GM12878 (cell line): ENCODE data around the gene KRT72. TPM values are rescaled to one million over a fixed set of nuclear protein-coding genes. Genes with fewer than 3 reads are reported as not detected.

Experiments
- ATAC-seq: fragments of 200-7000 bp; cut with Tn5 transposase; 3 replicates; pipeline ENCODE4 v1.9.1; 2020; ENCODE audit warnings: mild to moderate bottlenecking, moderate library complexity
- BruUV-seq: library from RNA; stranded (reverse); fragments of 400-500 nt; replicated peaks from 2 replicates; lab custom pipeline; 2021; lab: Mats Ljungman, UMichigan
- CTCF ChIA-PET: fragments of 300-600 bp; sonication (Branson Sonifier 250); formaldehyde crosslinking; extraction: SDS; loops from one replicate; lab custom pipeline; 2021; ENCODE audit warnings: inconsistent platforms; lab: Yijun Ruan, JAX
- POLR2A ChIA-PET: fragments of 350-600 bp; formaldehyde crosslinking; extraction: SDS; loops from one replicate; lab custom pipeline; 2021; ENCODE audit warnings: inconsistent platforms; lab: Charles Lee
- RAD21 ChIA-PET: fragments of 300-600 bp; sonication (Branson Sonifier 250); formaldehyde crosslinking; loops from one replicate; lab custom pipeline; 2023; ENCODE audit warnings: antibody characterized with exemption; ENCODE audit not compliant: unreplicated experiment; lab: Charles Lee
- SMC1A ChIA-PET: fragments of 300-600 bp; sonication (Branson Sonifier 250); formaldehyde crosslinking; loops from one replicate; lab custom pipeline; 2023; ENCODE audit not compliant: unreplicated experiment, uncharacterized antibody; lab: Charles Lee
- DNase-seq: peaks from one replicate; pipeline ENCODE4 v3.0.0-alpha.2; 2011; ENCODE audit warnings: low read depth, low spot score
- FAIRE-seq: peaks from 3 replicates; lab custom pipeline; 2011; peaks lifted over from hg19 to GRCh38; lab: Jason Lieb, UNC
- H2AFZ ChIP-seq: 2 replicates; pipeline ENCODE4 v1.6.0; 2011; ENCODE audit warnings: low read depth, low read length, control low read depth; ENCODE audit not compliant: control insufficient read depth
- H3K27ac ChIP-seq: 2 replicates; pipeline ENCODE4 v1.5.1; 2011; ENCODE audit warnings: control low read depth; ENCODE audit not compliant: control insufficient read depth, insufficient read depth
- H3K27me3 ChIP-seq, 2 experiments: replicated peaks in 1 of 2; 2 replicates each; pipeline versions ENCODE4 v1.6.0 to v1.6.1; 2011; ENCODE audit warnings: low read length in 1 of 2; ENCODE audit not compliant: control insufficient read depth in 2 of 2, insufficient read depth in 2 of 2
- H3K36me3 ChIP-seq, 2 experiments: 2 replicates each; pipeline ENCODE4 v1.5.1; 2011; ENCODE audit warnings: low read length in 1 of 2; ENCODE audit not compliant: control insufficient read depth in 2 of 2, insufficient read depth in 2 of 2
- H3K4me1 ChIP-seq: 2 replicates; pipeline ENCODE4 v1.6.1; 2011; ENCODE audit warnings: mild to moderate bottlenecking, low read length, moderate library complexity, mixed read lengths; ENCODE audit not compliant: control insufficient read depth, insufficient read depth
- H3K4me2 ChIP-seq: 2 replicates; pipeline ENCODE4 v1.6.0; 2011; ENCODE audit warnings: control low read depth; ENCODE audit not compliant: control insufficient read depth, insufficient read depth
- H3K4me3 ChIP-seq: fragments of 200-600 bp; sonication (generic); 2 replicates; pipeline ENCODE4 v1.5.1; 2016
- H3K79me2 ChIP-seq: 2 replicates; pipeline ENCODE4 v1.6.0; 2011; ENCODE audit warnings: low read length; ENCODE audit not compliant: control insufficient read depth, insufficient read depth
- H3K9ac ChIP-seq: 2 replicates; pipeline ENCODE4 v1.8.0; 2011; ENCODE audit warnings: low read length, control low read depth, mixed read lengths; ENCODE audit not compliant: control insufficient read depth, insufficient read depth
- H3K9me3 ChIP-seq: replicated peaks from 3 replicates; pipeline ENCODE4 v1.5.1; 2011; ENCODE audit warnings: mild to moderate bottlenecking, low read length; ENCODE audit not compliant: control insufficient read depth, insufficient read depth
- H4K20me1 ChIP-seq: 2 replicates; pipeline ENCODE4 v1.6.0; 2011; ENCODE audit not compliant: control insufficient read depth, insufficient read depth
- BRCA1 ChIP-seq: IDR thresholded peaks from 2 replicates; pipeline ENCODE4 v1.6.1; 2011; ENCODE audit warnings: low read depth, low read length, improper control_type of control experiment
- CBX5 ChIP-seq: sonication (generic); IDR thresholded peaks from 2 replicates; pipeline ENCODE4 v1.6.1; 2016; ENCODE audit warnings: low read depth, moderate library complexity, mild to moderate bottlenecking, inconsistent platforms
- E2F8 ChIP-seq: fragments of 450-650 bp; IDR thresholded peaks from 2 replicates; pipeline ENCODE4 v1.6.1; 2018; ENCODE audit warnings: mild to moderate bottlenecking, low read depth, moderate library complexity; ENCODE audit not compliant: partially characterized antibody
- JUND ChIP-seq: IDR thresholded peaks from 2 replicates; pipeline ENCODE4 v1.6.1; 2012; ENCODE audit warnings: low read depth, mild to moderate bottlenecking, low read length, improper control_type of control experiment, moderate library complexity
- MAX ChIP-seq: IDR thresholded peaks from 2 replicates; pipeline ENCODE4 v1.6.1; 2012; ENCODE audit warnings: low read depth, low read length, improper control_type of control experiment
- NR2C2 ChIP-seq: IDR thresholded peaks from 2 replicates; pipeline ENCODE4 v1.6.1; 2011; ENCODE audit warnings: borderline replicate concordance, low read depth; ENCODE audit not compliant: control insufficient read depth, insufficient read length
- POU2F2 ChIP-seq: IDR thresholded peaks from 3 replicates; pipeline ENCODE4 v1.6.1; 2011; ENCODE audit warnings: low read depth, mild to moderate bottlenecking, low read length, borderline replicate concordance
- RBBP5 ChIP-seq: fragments of 200-600 bp; sonication (generic); conservative IDR thresholded peaks from 2 replicates; pipeline ENCODE4 v1.6.1; 2016
- SIN3A ChIP-seq: IDR thresholded peaks from 2 replicates; pipeline ENCODE4 v1.6.1; 2012; ENCODE audit warnings: low read depth, low read length, improper control_type of control experiment
- SIX5 ChIP-seq: IDR thresholded peaks from 2 replicates; pipeline ENCODE4 v1.6.1; 2011; ENCODE audit warnings: mild to moderate bottlenecking, low read depth, low read length, moderate library complexity; ENCODE audit not compliant: severe bottlenecking
- STAT3 ChIP-seq: IDR thresholded peaks from 2 replicates; pipeline ENCODE4 v1.6.1; 2011; ENCODE audit warnings: low read depth, low read length, improper control_type of control experiment
- USF2 ChIP-seq: IDR thresholded peaks from 2 replicates; pipeline ENCODE4 v1.6.1; 2011; ENCODE audit warnings: low read depth, low read length, improper control_type of control experiment, borderline replicate concordance
- WGBS: methylation state at CpG from one replicate; pipeline ENCODE4 v1.1.6; 2016; ENCODE audit warnings: low lambda C conversion rate; ENCODE audit not compliant: insufficient replicate concordance, insufficient coverage; ENCODE audit errors: missing lambda C conversion rate; 5-methylcytosine and 5-hydroxymethylcytosine counted together
- in situ Hi-C: fragments of 300-500 bp; cut with MboI; formaldehyde crosslinking; loops from 9 replicates; pipeline ENCODE4 v1.14.3; 2018; ENCODE audit warnings: mixed read lengths
- intact Hi-C: fragments of 100-400 bp; cut with micrococcal nuclease; formaldehyde crosslinking; loops from one replicate; pipeline ENCODE4 v1.14.2; 2022; ENCODE audit not compliant: unreplicated experiment
- polyA plus RNA-seq, 11 experiments: library from polyadenylated mRNA; depleted of rRNA in 4 of 11; unstranded in 6 of 11; stranded (reverse) in 5 of 11; fragments of >200 nt; fragmentation: Nextera tagmentation in 4 of 11; fragmentation: Illumina TruSeq in 1 of 11; extraction: Ambion mirVana in 4 of 11; extraction: Trizol in 1 of 11; gene quantifications; 1 replicate in 1 of 11; 2 replicates in 10 of 11; pipeline versions ENCODE4 v1.2.1 to v1.2.3, GENCODE V29; 2011 to 2016; ENCODE audit warnings: inconsistent platforms in 2 of 11, missing spikeins in 2 of 11, low read depth in 1 of 11
- total RNA-seq, 4 experiments: library from RNA; depleted of rRNA in 3 of 4; stranded (reverse); fragments of >200 nt in 3 of 4; fragmentation: Illumina TruSeq in 1 of 4; extraction: Trizol in 1 of 4; gene quantifications; 2 replicates each; pipeline versions ENCODE4 v1.2.1 to v1.2.3, GENCODE V29; 2013 to 2021

KRT72 gene
- total and polyA plus RNA-seq, 10 of the 15 experiments (the other 5 are each of a cell fraction or from before 2014, with no cell fraction given): not detected

GRCh38 chr12:52616680-52617402 lies 15.6 kb upstream of the KRT72 start:
- intact Hi-C loops: no loop called here
- Histone ChIP-seq H4K20me1 (no peaks in the 10 kb centered on the region), H3K4me1 (no peaks in the 10 kb centered on the region), H3K4me2 (no peak overlapping the region), H3K79me2 (no peaks in the 10 kb centered on the region), H3K9ac (no peak overlapping the region), H3K27ac (no peak overlapping the region), H3K9me3 (no peaks in the 10 kb centered on the region), H3K36me3 (no peaks in the 10 kb centered on the region), H3K4me3 (no peak overlapping the region), H3K27me3 (peaks cover 0 to 3% of the 10 kb centered on the region in 2 experiments; a peak in 3 of 4 replicates), H2AFZ (no peak overlapping the region)
- ChIA-PET RAD21 (no interaction called here), POLR2A (interaction anchor here (0.6 kb wide), 1 partner anchor 80 kb away, joined by 6 read pairs; no protein-coding TSS in a partner anchor), CTCF (no interaction called here), SMC1A (interaction anchor here (0.6 kb wide), 1 partner anchor 269 kb away, joined by 3 read pairs; no protein-coding TSS in a partner anchor)
- BruUV-seq: no TSS peak
- FAIRE-seq: no peak
- in situ Hi-C loops: no loop called here
- DNase-seq: no peak
- TF ChIP-seq RBBP5: no peak
- no peak for TF ChIP-seq POU2F2
- TF ChIP-seq CBX5: no peak
- TF ChIP-seq SIX5: no peak
- no peak for TF ChIP-seq NR2C2
- TF ChIP-seq SIN3A: no peak
- no peak for TF ChIP-seq MAX
- TF ChIP-seq E2F8: no peak
- TF ChIP-seq STAT3: no peak
- TF ChIP-seq USF2: no peak
- TF ChIP-seq JUND: no peak
- TF ChIP-seq BRCA1: no peak
- ATAC-seq: no peak
- 32% methylated on average over 10 of the region's 10 CpGs for WGBS
